ENCODE measurements around the gene SPTBN1.

Gene SPTBN1

DNA sequence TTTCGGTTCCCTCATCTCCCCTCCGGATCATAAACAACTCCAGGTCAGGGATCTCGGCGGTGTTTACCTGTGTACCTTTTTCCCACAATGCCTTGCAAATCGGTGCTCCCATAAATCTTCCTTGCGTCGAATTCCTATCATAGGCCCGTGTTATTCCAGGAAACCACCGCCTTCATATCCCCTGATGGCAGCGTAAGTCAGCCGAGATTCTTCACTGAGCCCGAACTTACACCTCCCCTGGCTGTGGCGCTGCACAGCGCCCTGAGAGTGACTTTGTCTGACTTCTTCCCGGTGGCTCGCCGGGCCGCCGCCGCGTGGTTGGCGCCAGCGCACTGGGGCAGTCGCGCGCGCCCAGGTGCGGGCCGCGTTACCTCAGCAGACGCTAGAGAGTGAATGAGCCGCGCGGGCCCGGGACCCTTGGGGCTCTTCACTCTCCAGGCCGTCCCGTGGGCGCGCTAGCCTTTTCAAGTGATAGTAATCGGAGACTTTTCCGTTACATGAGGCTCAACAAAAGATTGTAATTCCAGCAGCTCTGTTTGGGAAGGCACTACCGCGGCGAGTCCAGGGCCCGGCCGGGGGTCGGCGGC, 101.6 kb downstream of the SPTBN1 start:
- no peak for FAIRE-seq

DNA sequence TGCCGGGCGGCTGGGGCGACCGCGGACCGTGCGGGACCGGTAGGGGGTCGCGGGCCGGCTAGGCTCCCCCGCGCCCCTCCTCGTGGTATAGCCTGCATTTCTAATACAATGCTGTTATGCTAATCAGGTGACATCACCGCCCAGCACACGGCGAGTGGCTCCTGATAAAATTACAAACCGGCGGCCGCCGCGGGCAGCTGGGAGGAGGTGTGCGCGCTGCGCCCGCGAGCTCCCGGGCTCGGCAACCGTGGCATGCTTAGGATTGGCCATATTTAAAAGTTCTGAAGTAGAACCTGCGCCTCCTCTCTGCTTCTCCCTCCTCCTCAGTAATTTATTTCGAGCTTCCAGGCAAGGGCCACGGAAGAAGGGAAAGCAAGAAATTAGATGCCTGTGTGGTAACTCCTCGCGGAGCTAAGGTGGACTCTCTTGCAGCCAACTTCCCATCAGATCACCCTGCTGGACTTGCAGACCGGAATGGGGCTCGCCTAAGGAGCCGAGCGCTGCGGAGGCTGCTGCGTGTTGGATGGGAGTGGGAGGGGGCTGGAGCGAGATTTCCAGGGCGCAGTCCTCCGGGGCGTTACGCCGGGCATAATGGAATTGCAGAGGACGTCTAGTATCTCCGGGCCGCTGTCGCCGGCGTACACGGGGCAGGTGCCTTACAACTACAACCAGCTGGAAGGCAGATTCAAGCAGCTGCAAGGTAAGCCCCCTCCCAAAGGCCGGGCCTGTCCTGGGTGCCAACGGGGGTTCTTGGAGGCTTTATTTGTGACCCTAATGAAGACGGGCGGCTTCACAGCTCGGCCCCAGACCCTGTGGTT, 102.3 kb downstream of the SPTBN1 start:
- FAIRE-seq: no peak

- FAIRE-seq: no peak
Measured at GRCh38 chr2:54559006-54559445, 102.9 kb downstream of the SPTBN1 start.

- FAIRE-seq: no peak
Measured at GRCh38 chr2:54559593-54560145, 103.5 kb downstream of the SPTBN1 start.

GRCh38 chr2:54560146-54560881, 104.2 kb downstream of the SPTBN1 start:
- FAIRE-seq: no peak

DNA sequence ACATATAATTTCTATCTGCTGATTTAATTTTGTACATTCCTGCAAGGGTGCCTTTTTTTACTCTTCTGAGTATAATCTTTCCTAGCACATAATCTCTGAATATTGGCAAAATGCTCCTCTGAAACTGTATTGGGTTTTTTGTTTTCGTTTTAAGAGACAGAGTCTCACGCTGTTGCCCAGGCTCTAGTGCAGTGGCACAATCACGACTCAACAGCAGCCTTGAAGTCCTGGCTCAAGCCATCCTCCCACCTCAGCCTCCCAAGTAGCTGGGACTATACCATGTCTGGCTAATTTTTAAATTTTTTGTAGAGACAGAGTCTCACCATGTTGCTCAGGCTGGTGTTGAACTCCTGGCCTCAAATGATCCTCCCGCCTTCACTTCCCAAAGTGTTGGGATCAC, 104.9 kb downstream of the SPTBN1 start:
- no peak for FAIRE-seq

GRCh38 chr2:54564439-54564838, 108.3 kb downstream of the SPTBN1 start:
- no peak for FAIRE-seq

GRCh38 chr2:54565551-54565950, 109.4 kb downstream of the SPTBN1 start:
- FAIRE-seq: no peak

DNA sequence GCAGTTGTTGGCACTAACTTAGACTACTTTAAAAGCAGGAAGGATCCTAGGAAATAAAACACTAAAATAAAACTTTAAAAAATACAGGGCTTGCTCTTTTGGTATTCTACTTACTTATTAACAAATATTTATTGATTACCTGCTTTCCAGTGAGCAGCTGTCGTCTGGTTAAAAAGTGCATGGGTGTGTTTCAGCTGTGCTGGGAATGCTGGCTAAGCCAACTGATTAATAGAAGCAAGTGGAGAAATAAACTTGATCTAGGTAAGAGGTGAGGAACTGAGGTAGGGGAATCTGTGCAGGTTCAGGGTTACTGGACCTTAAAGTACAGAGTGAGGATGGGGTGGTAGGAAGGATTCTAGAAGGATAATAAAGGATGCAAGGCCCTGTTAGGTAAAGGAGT, 110.8 kb downstream of the SPTBN1 start:
- no peak for FAIRE-seq

DNA sequence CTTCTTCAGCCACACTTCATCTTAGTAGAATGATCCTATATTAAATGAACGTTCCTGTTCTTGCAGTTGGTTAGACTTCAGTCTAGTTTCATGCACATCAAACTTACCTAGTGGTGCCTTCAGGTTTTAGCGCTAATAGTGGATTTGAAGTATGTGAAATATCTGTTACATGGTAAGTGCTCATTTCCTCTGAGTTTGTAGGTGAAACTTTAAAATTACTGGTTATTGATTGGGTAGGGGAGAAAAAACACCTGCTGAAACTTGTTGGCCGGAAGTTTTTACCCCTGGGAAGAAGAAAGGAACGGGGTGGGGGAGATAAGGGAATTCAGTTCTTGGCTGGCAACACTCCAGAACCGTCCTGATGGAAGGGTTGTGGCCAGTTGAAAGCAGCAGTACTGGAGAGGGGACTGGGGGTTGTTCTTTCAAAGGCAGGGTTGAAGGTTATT, 112.8 kb downstream of the SPTBN1 start:
- FAIRE-seq: no peak

DNA sequence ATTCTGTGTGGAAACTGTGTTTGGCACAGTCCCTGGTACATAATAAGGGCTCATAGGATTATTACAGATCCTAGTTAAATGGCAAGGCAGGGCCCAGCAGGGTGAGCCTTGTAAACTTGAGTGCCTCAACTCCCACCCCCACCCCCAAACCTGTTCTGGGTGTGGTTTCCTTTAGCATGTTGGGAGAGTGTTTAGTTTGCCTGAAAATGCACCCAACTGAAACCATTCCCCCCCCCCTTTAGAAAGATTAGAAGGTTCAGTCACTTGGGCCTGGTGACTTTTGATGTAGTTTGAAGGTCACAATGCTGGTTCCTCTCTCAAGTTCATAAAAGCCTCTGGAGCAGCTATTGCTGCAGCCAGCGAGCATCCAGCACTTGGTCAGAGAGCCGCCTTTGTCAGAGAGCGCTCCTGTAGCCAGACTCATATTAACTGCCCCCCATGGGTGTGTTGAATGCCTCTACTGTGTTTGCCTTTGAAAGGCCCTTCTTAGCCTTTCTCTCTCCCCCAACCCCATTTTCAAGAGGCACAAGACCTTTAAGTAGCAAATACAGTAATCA, 113.7 kb downstream of the SPTBN1 start:
- FAIRE-seq: no peak

DNA sequence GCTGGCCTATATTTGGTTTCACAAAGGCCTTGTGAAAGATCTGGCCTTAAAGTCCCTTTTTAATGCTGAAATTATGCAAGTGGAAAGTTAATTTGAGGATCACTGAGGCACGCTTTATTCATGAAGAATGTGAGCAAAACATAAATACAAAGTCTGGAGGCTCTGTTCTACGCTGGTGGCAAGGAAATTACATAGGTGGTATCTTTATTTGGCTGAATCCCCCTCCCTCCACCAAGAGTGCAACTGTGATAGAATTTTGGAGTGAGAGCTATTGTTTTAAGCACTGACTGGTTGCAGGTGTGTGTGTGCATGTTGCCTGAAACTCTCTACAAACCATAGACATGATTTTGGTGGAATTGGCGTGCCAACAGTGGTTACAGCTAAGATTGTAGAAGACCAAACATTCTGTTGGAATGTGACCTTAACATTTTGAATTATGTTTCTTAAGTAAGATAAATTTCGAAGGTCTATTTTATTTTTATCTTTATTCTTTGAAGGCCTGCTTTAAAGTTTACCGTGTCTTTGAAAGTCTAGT, 114.3 kb downstream of the SPTBN1 start:
- FAIRE-seq: no peak

GRCh38 chr2:54570925-54571694, 115.0 kb downstream of the SPTBN1 start:
- no peak for FAIRE-seq

DNA sequence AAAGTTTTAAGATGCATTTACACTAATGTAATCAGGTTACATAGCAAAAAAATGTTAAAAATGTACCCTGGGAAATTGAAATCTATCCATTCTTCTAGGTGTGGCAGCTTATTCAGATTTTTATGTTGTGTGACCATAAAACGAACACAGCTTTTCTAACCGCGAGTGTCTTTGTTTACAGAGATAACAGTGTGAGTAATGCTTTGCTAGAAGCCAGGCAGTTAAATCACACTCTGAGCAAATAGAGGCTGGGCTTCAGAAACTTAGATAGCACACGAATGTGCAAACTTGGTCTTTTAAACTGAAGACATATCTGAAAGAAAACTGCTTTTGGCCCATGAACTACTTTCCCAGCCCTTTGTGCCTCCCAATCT, 116.1 kb downstream of the SPTBN1 start:
- FAIRE-seq: no peak

GRCh38 chr2:54572636-54573536, 116.8 kb downstream of the SPTBN1 start:
- no peak for FAIRE-seq

DNA sequence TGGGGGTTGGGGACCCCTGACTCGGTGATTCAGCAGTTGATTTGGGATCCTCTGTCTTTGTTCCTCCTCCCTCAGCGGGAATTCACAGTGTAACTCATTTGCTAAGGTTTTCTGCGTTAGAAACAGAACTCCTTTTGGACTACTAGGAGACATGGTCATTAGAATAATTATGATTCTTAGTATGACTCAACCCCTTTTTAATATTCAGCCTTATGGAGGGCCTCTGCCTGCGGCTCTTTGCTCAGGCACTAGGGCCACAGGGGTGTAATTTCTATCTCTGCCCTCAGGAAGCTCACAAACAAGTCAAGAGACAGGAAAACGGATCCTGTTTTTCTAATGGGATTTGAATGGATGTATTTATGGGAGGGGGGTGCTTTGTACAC, 117.4 kb downstream of the SPTBN1 start:
- FAIRE-seq: no peak

DNA sequence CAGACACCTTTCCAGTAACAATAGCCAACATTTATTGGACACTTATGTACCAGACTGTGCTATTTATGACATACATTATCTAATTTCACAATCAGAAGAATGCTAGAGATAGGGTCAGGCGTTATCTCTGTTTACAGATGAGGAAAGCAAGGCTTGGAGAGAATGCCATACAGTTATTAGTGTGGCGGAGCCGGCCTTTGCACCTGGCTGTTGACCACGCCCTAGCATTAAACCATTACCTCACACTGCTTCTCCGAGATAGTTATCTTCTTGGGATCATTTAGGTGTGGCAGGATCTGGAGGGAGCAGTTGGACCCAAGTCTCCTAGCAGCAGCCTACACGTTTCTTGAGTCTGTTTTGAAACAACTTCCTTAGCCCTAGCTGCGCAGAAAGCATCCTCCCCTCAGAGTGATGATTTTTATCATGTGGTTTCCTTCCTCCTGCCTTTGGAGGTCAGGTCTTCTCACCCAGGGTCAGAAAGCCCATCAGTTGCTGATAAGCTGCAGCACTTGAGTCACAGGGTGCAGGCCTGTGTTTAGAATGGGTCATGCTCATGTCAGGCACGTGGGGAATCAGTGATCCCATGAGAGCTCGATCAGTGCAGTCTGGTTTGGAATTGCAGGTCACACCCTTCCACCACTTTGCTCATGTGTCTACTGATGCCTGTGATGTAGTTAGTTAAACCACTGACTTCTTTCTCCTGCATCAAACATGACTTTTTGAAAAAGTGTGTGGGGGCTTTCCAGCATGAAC, 118.2 kb downstream of the SPTBN1 start:
- no peak for FAIRE-seq

DNA sequence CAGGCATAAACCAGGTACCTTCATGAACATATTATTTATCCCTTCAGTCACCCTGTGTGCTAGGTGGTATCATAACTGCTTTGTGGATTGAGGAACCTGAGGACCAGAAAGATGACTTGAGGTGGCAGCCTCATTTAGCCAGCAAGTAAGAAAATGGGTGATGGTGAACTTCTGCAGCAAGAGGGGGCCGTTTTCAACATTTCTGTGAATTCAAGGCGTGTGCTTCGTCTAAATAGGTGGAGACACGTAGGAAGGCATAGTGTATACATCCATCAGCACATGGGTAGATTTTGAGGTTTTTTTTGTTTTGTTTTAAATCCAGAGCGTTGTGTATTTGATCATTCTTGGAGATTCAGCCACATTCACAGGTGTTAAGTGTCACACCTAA, 118.7 kb downstream of the SPTBN1 start:
- FAIRE-seq: no peak

GRCh38 chr2:54575379-54575888, 119.3 kb downstream of the SPTBN1 start:
- no peak for FAIRE-seq

GRCh38 chr2:54577035-54577434, 120.9 kb downstream of the SPTBN1 start:
- no peak for FAIRE-seq
